GM18507 (cell line): ENCODE results near the gene RTTN.

ENCODE experiments used
- DNase-seq: peaks from one replicate; pipeline ENCODE4 v3.0.0; 2011; ENCODE audit warnings: low read depth; ENCODE audit not compliant: insufficient read length; ENCODE audit errors: extremely low spot score
- FAIRE-seq: peaks from 2 replicates; lab custom pipeline; 2011; peaks lifted over from hg19 to GRCh38; lab: Jason Lieb, UNC

The RTTN gene

GRCh38 chr18:70165936-70166335 lies 39.6 kb downstream of the RTTN start:
- FAIRE-seq (no peak), DNase-seq (no peak)

- FAIRE-seq: peak; percentile 56
- DNase-seq: no peak
Measured at GRCh38 chr18:70160073-70160678, 45.3 kb downstream of the RTTN start.

GRCh38 chr18:70158992-70159717 lies 46.3 kb downstream of the RTTN start:
- FAIRE-seq (peak; percentile 78), DNase-seq (no peak)

- FAIRE-seq (no peak), DNase-seq (no peak)
Measured at GRCh38 chr18:70156886-70157285, 48.6 kb downstream of the RTTN start.

- FAIRE-seq: no peak
Measured at GRCh38 chr18:70154591-70155194, 50.8 kb downstream of the RTTN start.

GRCh38 chr18:70151614-70152013 lies 53.9 kb downstream of the RTTN start:
- no peak for FAIRE-seq
- no peak for DNase-seq

More at GRCh38 chr18:70154591-70155194, 50.8 kb downstream of the RTTN start:
- DNase-seq: no peak

- FAIRE-seq (no peak), DNase-seq (no peak)
Measured at GRCh38 chr18:70149616-70150301, 55.7 kb downstream of the RTTN start.

GRCh38 chr18:70149156-70149555 lies 56.3 kb downstream of the RTTN start:
- FAIRE-seq: no peak
- DNase-seq: no peak

- DNase-seq (no peak), FAIRE-seq (no peak)
Measured at GRCh38 chr18:70148039-70148938, 57.2 kb downstream of the RTTN start.

- FAIRE-seq: no peak
- no peak for DNase-seq
Measured at GRCh38 chr18:70146174-70146573, 59.3 kb downstream of the RTTN start.

- no peak for FAIRE-seq
- DNase-seq: no peak
Measured at GRCh38 chr18:70142001-70142400, 63.5 kb downstream of the RTTN start.

- no peak for DNase-seq
- FAIRE-seq: no peak
Measured at GRCh38 chr18:70139138-70139537, 66.3 kb downstream of the RTTN start.

- FAIRE-seq (no peak), DNase-seq (no peak)
Measured at GRCh38 chr18:70135604-70136003, 69.9 kb downstream of the RTTN start.

- DNase-seq (no peak), FAIRE-seq (no peak)
Measured at GRCh38 chr18:70132999-70133398, 72.5 kb downstream of the RTTN start.

- FAIRE-seq: no peak
- DNase-seq: no peak
Measured at GRCh38 chr18:70128271-70128670, 77.2 kb downstream of the RTTN start.

GRCh38 chr18:70127359-70127758 lies 78.1 kb downstream of the RTTN start:
- DNase-seq (no peak), FAIRE-seq (no peak)

GRCh38 chr18:70126832-70127231 lies 78.7 kb downstream of the RTTN start:
- DNase-seq (no peak), FAIRE-seq (no peak)

GRCh38 chr18:70124139-70124538 lies 81.3 kb downstream of the RTTN start:
- no peak for DNase-seq

GRCh38 chr18:70121842-70122241 lies 83.6 kb downstream of the RTTN start:
- peak; percentile 12 for FAIRE-seq

More at GRCh38 chr18:70124139-70124538, 81.3 kb downstream of the RTTN start:
- no peak for FAIRE-seq

More at GRCh38 chr18:70121842-70122241, 83.6 kb downstream of the RTTN start:
- DNase-seq: no peak
